ENCODE measurements around the gene UBTF. TPM values are rescaled to one million over a fixed set of nuclear protein-coding genes. Genes with fewer than 3 reads are reported as not detected.

UBTF gene
- polyA plus RNA-seq, 1 donor (not counting 4 experiments of a cell fraction or from before 2014, with no cell fraction given): 23.0 TPM

- Histone ChIP-seq H3K27ac (ENCODE audit: control insufficient read depth, insufficient read depth, low read length) (no peak overlapping the region), H3K4me2 (ENCODE audit: control insufficient read depth, extremely low read depth, insufficient read depth, low read depth, low read length) (no peak overlapping the region), H3K9me3 (ENCODE audit: control insufficient read depth, low read depth, low read length) (no peaks in the 10 kb centered on the region), H3K9ac (ENCODE audit: control insufficient read depth, extremely low read depth, insufficient read depth, low read length) (no peak overlapping the region), H3K27me3 (ENCODE audit: control insufficient read depth, extremely low read depth, insufficient read depth, low read length) (no peaks in the 10 kb centered on the region), H4K20me1 (ENCODE audit: control insufficient read depth, extremely low read depth, insufficient read depth, low read length) (no peaks in the 10 kb centered on the region), H3K4me1 (ENCODE audit: control insufficient read depth, extremely low read depth, insufficient read depth, low read length) (peaks cover 8% of the 10 kb centered on the region), H3K4me3 (ENCODE audit: control insufficient read depth in 2 of 3, extremely low read depth in 1 of 3, insufficient read depth in 2 of 3, low read depth in 1 of 3, low read length in 3 of 3) (no peak overlapping the region), H3K9me1 (ENCODE audit: control insufficient read depth, extremely low read depth, insufficient read depth, low read length) (no peaks in the 10 kb centered on the region), H3K79me2 (ENCODE audit: control insufficient read depth, insufficient read depth, low read length) (peaks cover 32% of the 10 kb centered on the region), H2AFZ (ENCODE audit: control insufficient read depth, low read length) (no peak overlapping the region), H3K36me3 (ENCODE audit: control insufficient read depth in 2 of 2, extremely low read depth in 1 of 2, insufficient read depth in 2 of 2, low read length in 2 of 2) (peaks cover 4 to 6% of the 10 kb centered on the region in 2 experiments)
- DNase-seq (ENCODE audit: low read depth, low spot score): no peak
- TF ChIP-seq CTCF (optimal IDR thresholded peaks at IDR 0.05 in 1 of 3, IDR thresholded peaks at IDR 0.05 in 1 of 3, conservative IDR thresholded peaks at IDR 0.05 in 1 of 3; ENCODE audit: extremely low read depth in 1 of 3, insufficient read depth in 2 of 3, low read length in 3 of 3) (no peak), EZH2 (IDR thresholded peaks at IDR 0.05; ENCODE audit: low read length) (no peak)
- no peak for FAIRE-seq
- dilution Hi-C loops (cut with MboI; ENCODE audit: extremely low pct_ligation_motif_present, low sequenced_read_pairs): no loop called here
Measured at GRCh38 chr17:44183024-44183423, 36.5 kb downstream of the UBTF start.

GRCh38 chr17:44178133-44178532 lies 41.3 kb downstream of the UBTF start:
- H3K27ac ChIP-seq (ENCODE audit: control insufficient read depth, insufficient read depth, low read length): no peak overlapping the region
- H2AFZ ChIP-seq (ENCODE audit: control insufficient read depth, low read length): no peak overlapping the region
- no peak overlapping the region for H3K4me3 ChIP-seq (ENCODE audit: control insufficient read depth in 2 of 3, extremely low read depth in 1 of 3, insufficient read depth in 2 of 3, low read depth in 1 of 3, low read length in 3 of 3)
- no peaks in the 10 kb centered on the region for H3K9me1 ChIP-seq (ENCODE audit: control insufficient read depth, extremely low read depth, insufficient read depth, low read length)
- TF ChIP-seq CTCF (optimal IDR thresholded peaks at IDR 0.05 in 1 of 3, IDR thresholded peaks at IDR 0.05 in 1 of 3, conservative IDR thresholded peaks at IDR 0.05 in 1 of 3; ENCODE audit: extremely low read depth in 1 of 3, insufficient read depth in 2 of 3, low read length in 3 of 3) (no peak), EZH2 (IDR thresholded peaks at IDR 0.05; ENCODE audit: low read length) (no peak)
- H3K4me2 ChIP-seq (ENCODE audit: control insufficient read depth, extremely low read depth, insufficient read depth, low read depth, low read length): no peak overlapping the region
- FAIRE-seq: no peak
- H3K9ac ChIP-seq (ENCODE audit: control insufficient read depth, extremely low read depth, insufficient read depth, low read length): no peak overlapping the region
- no peaks in the 10 kb centered on the region for H4K20me1 ChIP-seq (ENCODE audit: control insufficient read depth, extremely low read depth, insufficient read depth, low read length)
- H3K27me3 ChIP-seq (ENCODE audit: control insufficient read depth, extremely low read depth, insufficient read depth, low read length): no peaks in the 10 kb centered on the region
- no peaks in the 10 kb centered on the region for H3K4me1 ChIP-seq (ENCODE audit: control insufficient read depth, extremely low read depth, insufficient read depth, low read length)
- dilution Hi-C loops (cut with MboI; ENCODE audit: extremely low pct_ligation_motif_present, low sequenced_read_pairs): no loop called here
- H3K79me2 ChIP-seq (ENCODE audit: control insufficient read depth, insufficient read depth, low read length): peaks cover 2% of the 10 kb centered on the region
- peaks cover 8 to 9% of the 10 kb centered on the region in 2 experiments for H3K36me3 ChIP-seq (ENCODE audit: control insufficient read depth in 2 of 2, extremely low read depth in 1 of 2, insufficient read depth in 2 of 2, low read length in 2 of 2)
- no peak for DNase-seq (ENCODE audit: low read depth, low spot score)
- H3K9me3 ChIP-seq (ENCODE audit: control insufficient read depth, low read depth, low read length): no peaks in the 10 kb centered on the region
